Stimulated activated CD4-positive, alpha-beta T cell treated with anti-CD3 and anti-CD28 coated beads, Interleukin-4, amount 100 ng/mL, for 48 hours (primary cell): ENCODE results near the gene RBM15.

Experiments used
- DNase-seq, 2 donors: peaks; one replicate each; pipeline ENCODE4 v3.0.0-alpha.2; 2020; ENCODE audit warnings: low read depth in 2 of 2

The RBM15 gene

DNA sequence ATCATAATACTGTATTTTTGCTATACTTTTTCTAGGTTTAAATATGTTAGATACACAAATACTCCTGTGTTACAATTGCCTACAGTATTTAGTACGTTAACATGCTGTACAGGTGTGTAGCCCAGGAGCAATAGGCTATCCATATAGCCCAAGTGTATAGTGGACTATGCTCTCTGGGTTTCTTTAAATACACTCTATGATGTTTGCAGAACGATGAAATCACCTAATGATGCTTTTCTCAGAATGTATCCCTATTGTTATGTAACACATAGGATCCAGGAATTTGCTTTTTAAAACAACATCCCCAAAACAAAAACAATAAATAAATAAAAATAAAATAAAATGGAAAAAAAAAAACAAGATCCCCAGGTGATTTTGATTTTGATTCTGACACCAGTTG is 18.1 kb upstream of the RBM15 start:
- no peak for DNase-seq

DNA sequence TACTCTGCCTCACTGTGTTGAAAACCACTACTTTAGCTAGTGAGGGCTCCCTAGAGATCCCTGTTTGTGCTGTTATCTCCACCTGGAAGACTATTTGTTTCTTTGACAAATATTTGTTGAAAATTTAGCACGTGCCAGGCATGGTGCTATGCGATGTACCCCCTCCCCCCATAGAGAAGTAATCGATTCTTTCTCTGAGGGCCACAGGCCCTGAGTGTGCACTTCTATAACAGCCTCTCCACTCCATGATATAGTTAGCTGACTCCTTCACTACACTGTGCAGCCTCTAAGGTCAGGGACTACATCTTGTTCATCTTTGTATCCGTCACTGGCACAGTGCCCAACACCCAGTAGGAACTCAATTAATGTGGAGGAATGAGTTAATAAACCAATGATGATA is 17.3 kb upstream of the RBM15 start:
- no peak for DNase-seq

DNA sequence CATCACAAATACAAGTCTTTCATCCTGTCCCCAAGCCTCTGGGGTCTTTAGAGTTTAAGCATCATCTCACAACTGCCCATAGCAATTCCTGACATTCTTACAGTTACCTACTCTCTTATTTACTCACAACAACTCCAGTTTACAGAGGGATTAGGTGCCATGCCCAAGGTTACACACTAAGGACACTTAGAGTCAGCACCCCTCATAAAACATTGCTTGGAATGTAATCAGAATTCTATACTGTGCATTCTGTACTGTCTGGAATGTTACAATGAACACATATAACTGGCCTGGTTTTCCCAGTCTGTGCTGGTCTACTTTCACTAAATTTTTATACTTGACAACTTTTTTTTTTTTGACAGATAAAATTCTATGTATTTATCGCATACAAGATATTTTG is 14.5 kb upstream of the RBM15 start:
- no peak for DNase-seq

DNA sequence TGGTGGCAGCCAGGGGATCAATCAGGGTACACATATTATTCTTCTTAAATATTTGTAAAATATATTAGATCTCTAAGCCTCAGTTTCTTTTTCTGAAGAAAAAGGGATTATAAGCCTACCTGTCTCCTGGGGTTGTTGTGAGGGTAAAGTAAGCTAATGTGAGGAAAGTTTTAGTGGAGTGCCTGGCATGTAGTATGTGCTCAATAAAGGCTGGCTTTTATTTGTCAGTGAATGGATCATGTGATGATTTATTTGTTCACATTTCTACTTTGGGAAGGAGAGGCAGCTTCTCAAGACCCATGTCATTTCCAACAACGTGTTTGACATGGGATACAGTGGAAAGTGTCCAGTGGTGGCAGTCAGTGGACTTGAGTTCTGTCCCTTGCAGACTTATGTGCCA is 12.4 kb upstream of the RBM15 start:
- DNase-seq: no peak

DNA sequence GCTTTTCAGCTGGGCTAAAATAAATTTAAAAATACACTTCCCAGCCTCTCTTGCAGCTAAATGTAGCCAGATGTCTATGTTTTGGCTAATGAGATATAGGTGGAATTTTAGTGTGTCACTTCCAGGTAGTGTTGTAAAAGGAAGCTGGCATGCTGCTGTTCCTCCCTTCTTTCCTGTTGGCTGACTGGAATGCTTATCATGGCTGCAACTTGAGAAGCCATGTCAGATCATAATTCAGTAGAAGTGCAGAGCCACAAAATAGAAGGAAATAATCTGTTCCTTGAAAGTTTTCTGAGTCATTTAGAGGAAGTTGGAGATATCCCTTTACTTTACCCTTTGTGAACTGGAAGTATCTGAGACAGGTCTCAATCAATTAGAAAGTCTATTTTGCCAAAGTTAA is 10.9 kb upstream of the RBM15 start:
- no peak for DNase-seq

DNA sequence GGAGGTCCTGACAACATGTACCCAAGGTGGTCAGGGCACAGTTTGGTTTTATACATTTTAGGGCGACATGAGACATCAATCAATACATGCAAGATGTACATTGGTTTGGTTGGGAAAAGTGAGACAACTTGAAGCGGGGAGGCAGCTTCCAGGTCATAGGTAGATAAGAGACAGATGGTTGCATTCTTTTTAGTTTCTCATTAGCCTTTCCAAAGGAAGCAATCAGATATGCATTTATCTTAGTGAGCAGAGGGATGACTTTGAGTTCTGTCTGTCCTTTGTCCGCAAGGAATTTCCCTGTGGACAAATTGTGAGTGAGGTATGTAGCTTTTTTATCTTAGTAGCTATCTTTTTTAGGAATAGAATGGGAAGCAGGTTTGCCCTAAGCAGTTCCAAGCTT is 10.5 kb upstream of the RBM15 start:
- DNase-seq: no peak

DNA sequence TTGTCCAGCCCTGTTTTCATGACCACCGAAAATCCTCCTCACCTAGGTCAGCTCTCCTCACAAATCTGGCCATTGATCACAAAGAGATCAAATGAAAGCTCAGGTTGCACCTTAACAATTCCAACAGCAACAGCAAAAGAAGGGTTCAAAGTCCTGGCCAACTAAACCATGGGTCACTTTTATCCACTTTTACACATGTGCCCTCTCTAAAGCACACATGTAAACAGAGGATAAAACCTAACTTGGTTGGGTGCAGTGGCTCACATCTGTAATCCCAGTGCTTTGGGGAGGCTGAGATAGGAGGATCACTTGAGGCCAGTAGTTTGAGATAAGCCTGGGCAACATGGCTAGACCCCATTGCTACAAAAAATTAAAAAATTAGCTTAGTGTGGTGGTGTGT is 3.9 kb upstream of the RBM15 start:
- DNase-seq: no peak

DNA sequence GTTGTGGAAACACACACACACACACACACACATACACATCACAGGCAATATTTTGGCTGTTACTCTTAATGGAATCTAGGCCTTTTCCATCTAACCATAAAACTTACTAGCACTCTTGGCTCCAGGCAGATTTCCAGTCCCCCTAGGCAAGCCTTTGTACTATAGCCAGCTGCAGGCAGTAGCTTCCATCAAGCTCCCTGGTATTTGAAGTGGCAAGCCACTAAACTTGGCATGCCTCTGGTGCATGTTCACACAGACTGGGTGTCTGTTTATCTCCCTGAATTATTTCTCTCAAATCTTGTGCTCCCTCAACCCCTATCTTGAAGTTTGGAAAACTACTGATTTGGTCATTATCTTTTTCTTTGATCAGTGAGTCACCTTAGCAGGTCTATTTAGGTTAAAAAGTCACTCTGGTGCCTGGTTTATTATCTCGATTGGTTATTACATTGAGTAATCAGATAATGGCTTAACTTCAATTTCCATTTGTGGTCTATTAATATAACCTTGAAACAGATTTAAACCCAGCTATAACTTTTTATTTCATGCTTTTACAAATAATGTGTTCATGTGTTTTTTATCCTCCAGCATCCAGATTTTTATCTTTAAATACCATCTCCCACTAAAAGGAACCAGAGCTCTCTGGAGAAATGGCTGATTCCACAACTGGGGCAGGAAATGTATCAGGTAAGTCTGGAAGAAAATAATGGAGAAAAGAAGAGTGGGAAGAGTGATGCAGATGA is 2.7 kb upstream of the RBM15 start:
- no peak for DNase-seq

DNA sequence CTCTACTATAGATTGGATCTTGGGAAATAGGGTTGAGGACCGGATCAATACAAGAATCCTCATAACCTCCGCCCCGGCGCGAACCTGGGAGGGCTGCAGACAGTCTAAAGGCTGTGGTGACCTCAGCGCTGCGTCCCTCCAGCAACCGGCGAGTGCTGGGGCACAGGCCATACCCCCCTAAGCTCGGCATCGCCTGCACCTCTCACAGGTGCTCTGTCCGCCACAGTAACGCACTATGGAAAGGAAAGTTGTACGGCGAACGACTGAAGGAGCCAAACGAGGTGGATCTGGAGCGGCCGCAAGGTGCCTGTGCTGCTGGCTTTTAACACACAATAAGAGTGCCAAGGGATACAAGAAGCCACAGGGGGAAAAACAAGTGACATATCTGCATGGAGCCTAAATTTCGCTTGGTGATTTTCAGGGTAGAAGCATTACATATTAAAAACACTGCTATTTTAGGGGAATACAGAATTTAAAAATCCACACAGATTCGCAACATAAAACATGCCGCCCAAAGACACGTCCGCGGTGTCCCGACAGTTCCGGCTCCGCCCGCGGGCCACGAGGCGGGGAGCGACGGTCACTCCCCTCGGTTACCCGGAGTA is 1.4 kb upstream of the RBM15 start:
- DNase-seq: peak; percentile 21 to 28

DNA sequence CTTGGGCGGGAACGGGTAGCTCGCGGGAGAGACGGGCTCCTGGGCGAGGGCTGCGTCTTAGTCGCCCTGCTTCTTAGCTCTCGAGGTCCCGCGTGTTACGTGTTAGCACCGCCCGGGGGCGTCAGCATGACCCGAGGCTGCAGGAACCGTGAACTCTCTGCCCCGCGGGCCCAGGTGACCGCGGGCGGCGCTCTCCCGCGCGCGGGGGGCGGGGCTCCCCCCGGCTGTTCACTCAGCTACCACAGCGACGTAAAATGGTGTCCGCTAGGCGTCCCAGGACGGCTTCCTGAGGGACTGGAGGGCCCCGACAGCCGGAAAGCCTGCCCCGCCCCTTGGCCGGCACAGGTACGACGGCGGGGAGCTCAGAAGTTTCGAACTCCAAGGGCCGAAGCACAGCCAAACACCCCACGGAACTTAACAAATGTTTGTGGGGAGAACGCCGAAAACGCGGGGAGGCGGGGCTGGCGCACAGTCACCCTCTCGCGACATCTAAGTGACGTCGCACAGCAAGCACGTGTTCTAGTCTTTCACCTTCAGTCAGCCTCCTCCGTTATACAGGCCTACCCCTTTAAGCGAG is 780 bp upstream of the RBM15 start:
- peak; percentile 85 to 91 for DNase-seq

DNA sequence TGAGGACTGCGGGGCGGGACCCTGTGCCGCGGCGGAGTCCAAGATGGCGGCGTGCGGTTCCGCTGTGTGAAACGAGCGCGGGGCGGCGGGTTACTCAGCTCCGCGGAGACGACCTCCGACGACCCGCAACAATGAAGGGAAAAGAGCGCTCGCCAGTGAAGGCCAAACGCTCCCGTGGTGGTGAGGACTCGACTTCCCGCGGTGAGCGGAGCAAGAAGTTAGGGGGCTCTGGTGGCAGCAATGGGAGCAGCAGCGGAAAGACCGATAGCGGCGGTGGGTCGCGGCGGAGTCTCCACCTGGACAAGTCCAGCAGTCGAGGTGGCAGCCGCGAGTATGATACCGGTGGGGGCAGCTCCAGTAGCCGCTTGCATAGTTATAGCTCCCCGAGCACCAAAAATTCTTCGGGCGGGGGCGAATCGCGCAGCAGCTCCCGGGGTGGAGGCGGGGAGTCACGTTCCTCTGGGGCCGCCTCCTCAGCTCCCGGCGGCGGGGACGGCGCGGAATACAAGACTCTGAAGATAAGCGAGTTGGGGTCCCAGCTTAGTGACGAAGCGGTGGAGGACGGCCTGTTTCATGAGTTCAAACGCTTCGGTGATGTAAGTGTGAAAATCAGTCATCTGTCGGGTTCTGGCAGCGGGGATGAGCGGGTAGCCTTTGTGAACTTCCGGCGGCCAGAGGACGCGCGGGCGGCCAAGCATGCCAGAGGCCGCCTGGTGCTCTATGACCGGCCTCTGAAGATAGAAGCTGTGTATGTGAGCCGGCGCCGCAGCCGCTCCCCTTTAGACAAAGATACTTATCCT is 430 bp downstream of the RBM15 start:
- peak; percentile 41 to 42 for DNase-seq

DNA sequence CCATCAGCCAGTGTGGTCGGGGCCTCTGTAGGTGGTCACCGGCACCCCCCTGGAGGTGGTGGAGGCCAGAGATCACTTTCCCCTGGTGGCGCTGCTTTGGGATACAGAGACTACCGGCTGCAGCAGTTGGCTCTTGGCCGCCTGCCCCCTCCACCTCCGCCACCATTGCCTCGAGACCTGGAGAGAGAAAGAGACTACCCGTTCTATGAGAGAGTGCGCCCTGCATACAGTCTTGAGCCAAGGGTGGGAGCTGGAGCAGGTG is 961 bp downstream of the RBM15 start:
- no peak for DNase-seq

DNA sequence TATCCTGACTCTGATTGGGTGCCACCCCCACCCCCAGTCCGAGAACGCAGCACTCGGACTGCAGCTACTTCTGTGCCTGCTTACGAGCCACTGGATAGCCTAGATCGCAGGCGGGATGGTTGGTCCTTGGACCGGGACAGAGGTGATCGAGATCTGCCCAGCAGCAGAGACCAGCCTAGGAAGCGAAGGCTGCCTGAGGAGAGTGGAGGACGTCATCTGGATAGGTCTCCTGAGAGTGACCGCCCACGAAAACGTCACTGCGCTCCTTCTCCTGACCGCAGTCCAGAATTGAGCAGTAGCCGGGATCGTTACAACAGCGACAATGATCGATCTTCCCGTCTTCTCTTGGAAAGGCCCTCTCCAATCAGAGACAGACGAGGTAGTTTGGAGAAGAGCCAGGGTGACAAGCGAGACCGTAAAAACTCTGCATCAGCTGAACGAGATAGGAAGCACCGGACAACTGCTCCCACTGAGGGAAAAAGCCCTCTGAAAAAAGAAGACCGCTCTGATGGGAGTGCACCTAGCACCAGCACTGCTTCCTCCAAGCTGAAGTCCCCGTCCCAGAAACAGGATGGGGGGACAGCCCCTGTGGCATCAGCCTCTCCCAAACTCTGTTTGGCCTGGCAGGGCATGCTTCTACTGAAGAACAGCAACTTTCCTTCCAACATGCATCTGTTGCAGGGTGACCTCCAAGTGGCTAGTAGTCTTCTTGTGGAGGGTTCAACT is 2.1 kb downstream of the RBM15 start:
- no peak for DNase-seq

DNA sequence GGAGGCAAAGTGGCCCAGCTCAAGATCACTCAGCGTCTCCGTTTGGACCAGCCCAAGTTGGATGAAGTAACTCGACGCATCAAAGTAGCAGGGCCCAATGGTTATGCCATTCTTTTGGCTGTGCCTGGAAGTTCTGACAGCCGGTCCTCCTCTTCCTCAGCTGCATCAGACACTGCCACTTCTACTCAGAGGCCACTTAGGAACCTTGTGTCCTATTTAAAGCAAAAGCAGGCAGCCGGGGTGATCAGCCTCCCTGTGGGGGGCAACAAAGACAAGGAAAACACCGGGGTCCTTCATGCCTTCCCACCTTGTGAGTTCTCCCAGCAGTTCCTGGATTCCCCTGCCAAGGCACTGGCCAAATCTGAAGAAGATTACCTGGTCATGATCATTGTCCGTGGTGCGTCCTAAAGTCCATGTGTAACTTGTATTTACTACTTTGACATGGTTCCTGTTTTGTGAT is 2.7 kb downstream of the RBM15 start:
- DNase-seq: no peak

DNA sequence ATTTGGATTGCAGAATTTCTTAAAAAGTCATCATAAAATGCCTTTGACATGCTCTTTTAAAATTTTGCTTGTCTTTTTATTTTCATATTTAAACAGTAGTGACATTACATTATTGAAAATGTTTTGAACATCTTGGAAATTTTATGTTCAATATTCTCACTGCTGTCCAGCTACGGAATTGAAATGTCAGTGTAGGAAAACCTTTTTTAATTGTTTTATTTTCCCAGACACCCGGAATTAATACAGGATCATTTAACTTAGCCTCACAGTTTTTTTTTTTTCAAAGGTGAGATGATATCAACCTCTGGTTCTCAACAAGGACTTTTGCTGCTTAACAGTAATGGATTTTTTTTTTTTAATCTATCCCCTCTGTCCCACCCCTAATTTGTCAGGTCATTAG is 4.1 kb downstream of the RBM15 start:
- no peak for DNase-seq

DNA sequence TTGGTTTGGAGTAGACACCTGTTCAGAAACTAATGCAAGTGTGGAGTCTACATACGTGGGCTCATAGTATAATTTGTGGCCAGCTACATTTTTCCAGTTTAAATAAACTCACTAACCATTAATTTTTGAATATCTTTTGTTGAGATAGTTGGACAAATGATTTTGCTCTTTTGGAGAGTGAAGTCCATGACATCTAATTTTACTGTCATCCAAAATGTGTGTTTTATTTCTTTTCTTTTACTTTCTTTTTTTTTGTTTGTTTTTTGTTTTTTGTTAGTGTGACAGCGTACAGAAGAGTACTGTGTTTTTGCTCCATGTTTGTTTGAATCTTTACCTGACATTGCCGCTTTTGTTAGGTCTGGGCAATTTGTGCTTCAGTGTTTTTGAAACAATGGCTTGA is 5.0 kb downstream of the RBM15 start:
- DNase-seq: no peak

DNA sequence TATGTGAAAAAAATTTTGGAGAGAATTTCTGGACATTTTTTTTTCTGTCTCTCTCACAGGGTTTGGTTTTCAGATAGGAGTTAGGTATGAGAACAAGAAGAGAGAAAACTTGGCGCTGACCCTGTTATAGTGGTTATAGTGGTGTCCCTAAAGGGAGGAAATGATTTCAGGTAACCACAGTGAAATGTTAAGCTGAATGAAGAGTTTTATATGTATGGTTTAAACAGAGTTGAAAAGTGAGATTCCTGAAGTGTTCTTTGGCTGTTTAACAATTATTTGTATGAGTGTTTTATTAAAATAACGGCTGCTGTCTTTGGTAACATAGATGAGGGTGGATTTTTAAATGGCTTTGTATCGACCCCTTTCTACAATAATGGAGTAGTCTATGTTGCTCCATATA is 6.3 kb downstream of the RBM15 start:
- DNase-seq: no peak

DNA sequence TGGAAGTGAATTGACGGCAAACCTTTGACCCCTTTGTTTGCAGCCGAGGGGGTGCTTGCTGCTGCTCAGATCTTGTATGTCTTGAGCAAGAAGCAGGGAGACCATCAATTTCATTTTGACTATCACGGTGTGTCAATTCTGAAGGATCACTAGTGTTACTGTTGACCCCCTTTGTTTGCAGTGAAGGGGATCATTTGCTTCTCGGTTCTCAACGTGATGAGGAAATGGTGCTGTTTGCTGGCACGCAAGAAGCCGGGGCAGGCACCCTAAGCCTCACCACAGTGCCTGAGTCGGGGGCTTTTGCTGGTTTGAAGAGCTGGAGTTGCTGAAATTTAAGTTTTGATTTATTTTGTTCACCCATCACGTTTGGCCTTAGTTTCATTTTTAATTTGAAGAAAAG is 7.5 kb downstream of the RBM15 start:
- DNase-seq: no peak

DNA sequence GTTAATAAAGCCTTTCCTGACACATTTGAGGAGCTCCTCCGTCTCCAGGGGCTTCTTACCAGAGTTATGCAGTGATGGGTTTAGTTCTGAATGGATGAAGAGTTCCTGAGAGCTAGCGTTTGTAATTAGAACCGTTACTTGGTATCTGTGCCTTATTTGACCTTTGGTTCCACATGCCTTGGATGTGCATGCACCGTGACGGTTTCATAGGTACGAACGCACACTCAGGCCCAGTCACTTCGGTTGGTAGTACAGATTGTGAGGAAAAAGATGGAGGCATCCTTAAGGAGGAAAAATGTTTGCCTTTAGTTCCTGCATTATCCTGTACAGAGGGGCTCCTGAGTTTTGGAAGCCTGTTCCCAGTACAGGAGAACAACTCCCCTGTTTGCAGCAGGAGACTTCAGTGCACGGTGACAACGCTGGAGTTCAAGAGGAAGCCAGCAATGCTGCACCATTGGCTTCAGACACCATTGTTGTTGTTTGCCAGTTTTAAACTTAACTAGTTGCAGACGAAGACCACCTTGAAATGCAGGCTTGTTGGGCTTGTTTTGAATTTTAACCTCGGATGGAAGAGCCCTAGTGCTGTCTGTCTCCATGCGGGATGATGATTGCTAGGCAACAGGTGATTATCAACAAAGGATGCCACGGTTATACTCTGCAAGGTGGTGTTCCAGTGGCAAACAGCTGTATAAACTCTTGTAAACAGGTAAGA is 8.2 kb downstream of the RBM15 start:
- no peak for DNase-seq

DNA sequence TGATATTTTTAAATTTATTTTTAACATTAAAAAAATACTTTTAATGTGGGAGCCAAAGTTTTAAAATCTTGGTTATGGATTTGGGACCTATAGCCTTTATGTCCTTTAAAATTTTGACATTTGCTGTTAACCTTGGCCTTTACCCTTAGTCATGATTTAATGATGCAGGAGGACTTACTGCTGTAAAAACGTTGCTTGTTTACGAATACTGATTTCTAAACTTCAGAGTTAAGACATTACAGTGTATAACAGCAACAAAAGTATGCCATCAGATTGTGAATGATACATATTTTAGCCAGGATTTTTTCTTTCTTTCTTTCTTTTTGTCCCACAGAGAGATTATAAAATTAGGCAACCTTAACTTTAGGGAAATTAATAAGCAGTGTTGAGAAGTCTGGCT is 8.9 kb downstream of the RBM15 start:
- no peak for DNase-seq

DNA sequence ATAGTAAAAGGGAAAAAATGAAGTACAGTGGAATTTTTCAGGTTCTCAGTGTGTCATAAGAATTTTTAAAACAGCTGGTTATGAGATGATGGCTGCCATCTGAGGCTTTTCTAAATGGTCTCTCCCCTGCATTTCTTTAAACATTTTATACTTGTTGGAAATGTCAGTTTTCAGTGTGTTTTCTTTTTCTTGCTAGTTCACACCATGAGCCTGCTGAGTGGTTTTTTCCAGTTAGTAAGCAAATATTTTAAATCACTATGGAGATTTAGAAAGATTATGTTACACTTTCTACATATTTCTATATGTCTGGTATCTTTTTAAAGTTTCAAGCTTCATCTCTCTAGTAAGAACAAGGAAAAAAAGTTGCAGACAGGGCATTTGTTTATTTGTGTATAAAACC is 9.6 kb downstream of the RBM15 start:
- no peak for DNase-seq

DNA sequence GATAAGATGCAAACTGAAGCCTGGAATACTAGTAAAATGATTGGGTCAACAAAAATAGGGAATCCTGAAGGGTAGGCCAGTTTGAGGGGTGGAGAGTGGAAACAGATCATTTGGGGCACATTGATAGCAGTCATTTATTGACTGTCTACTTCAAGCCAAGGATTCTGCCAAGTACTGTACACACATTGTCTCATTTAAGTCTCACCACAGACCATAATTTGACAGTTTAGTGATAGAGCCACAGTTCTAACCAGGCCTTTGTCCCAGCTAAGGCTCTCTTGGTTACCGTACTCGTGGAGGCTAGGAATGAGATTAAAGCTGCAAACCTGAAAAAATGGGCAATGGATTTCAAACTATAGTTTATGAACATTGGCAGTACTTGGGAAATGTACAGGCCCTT is 11.2 kb downstream of the RBM15 start:
- no peak for DNase-seq
